NCI-H446 (cell line): ENCODE measurements around the gene POLN.

Source experiments
- DNase-seq, 2 experiments: peaks; one replicate each; lab custom pipeline; 2025; lab: John Stamatoyannopoulos, UW

Gene POLN

GRCh38 chr4:2116687-2117400 is 125.1 kb downstream of the POLN start:
- no peak for DNase-seq

- no peak for DNase-seq
Measured at GRCh38 chr4:2105559-2105958, 136.4 kb downstream of the POLN start.

- DNase-seq = no peak
Measured at GRCh38 chr4:2104556-2105345, 137.2 kb downstream of the POLN start.

GRCh38 chr4:2103843-2104547 is 137.9 kb downstream of the POLN start:
- no peak for DNase-seq

- no peak for DNase-seq
Measured at GRCh38 chr4:2103127-2103842, 138.6 kb downstream of the POLN start.

- no peak for DNase-seq
Measured at GRCh38 chr4:2102045-2102883, 139.7 kb downstream of the POLN start.

- DNase-seq = no peak
Measured at GRCh38 chr4:2101346-2102044, 140.4 kb downstream of the POLN start.

- DNase-seq = no peak
Measured at GRCh38 chr4:2096073-2096609, 145.8 kb downstream of the POLN start.

GRCh38 chr4:2095236-2096072 is 146.5 kb downstream of the POLN start:
- no peak for DNase-seq

GRCh38 chr4:2094545-2094944 is 147.4 kb downstream of the POLN start:
- no peak for DNase-seq

GRCh38 chr4:2093265-2093664 is 148.7 kb downstream of the POLN start:
- no peak for DNase-seq

- no peak for DNase-seq
Measured at GRCh38 chr4:2092669-2093053, 149.3 kb downstream of the POLN start.

GRCh38 chr4:2091990-2092668 is 149.8 kb downstream of the POLN start:
- no peak for DNase-seq

- DNase-seq = no peak
Measured at GRCh38 chr4:2090642-2091041, 151.3 kb downstream of the POLN start.

- no peak for DNase-seq
Measured at GRCh38 chr4:2089222-2089621, 152.7 kb downstream of the POLN start.

GRCh38 chr4:2087170-2087569 is 154.8 kb downstream of the POLN start:
- no peak for DNase-seq

GRCh38 chr4:2085496-2085901 is 156.4 kb downstream of the POLN start:
- DNase-seq = no peak

- no peak for DNase-seq
Measured at GRCh38 chr4:2084316-2084715, 157.6 kb downstream of the POLN start.

GRCh38 chr4:2083826-2084160 is 158.1 kb downstream of the POLN start:
- no peak for DNase-seq
